ENCODE data around the gene UBE2J2.

- TF ChIP-seq, protein P1, sequence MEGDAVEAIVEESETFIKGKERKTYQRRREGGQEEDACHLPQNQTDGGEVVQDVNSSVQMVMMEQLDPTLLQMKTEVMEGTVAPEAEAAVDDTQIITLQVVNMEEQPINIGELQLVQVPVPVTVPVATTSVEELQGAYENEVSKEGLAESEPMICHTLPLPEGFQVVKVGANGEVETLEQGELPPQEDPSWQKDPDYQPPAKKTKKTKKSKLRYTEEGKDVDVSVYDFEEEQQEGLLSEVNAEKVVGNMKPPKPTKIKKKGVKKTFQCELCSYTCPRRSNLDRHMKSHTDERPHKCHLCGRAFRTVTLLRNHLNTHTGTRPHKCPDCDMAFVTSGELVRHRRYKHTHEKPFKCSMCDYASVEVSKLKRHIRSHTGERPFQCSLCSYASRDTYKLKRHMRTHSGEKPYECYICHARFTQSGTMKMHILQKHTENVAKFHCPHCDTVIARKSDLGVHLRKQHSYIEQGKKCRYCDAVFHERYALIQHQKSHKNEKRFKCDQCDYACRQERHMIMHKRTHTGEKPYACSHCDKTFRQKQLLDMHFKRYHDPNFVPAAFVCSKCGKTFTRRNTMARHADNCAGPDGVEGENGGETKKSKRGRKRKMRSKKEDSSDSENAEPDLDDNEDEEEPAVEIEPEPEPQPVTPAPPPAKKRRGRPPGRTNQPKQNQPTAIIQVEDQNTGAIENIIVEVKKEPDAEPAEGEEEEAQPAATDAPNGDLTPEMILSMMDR (IDR thresholded peaks at IDR 0.05): no peak
- no peak for TF ChIP-seq EP300 (IDR thresholded peaks at IDR 0.05)
These were observed 35.6 kb downstream of the UBE2J2 start for GRCh38 chr1:1237874-1238701.
